T-helper 1 cell treated with Interleukin-12 subunit alpha and Interleukin-12 subunit beta and Interleukin-4 antibody, amounts not matched to agents 30 ng/mL and 1 ng/mL, for 36 hours (primary cell): ENCODE data around the gene PFKFB2. TPM values are rescaled to one million over a fixed set of nuclear protein-coding genes. Genes with fewer than 3 reads are reported as not detected.

ENCODE experiments used
- intact Hi-C: fragments of 100-400 bp; cut with micrococcal nuclease; formaldehyde crosslinking; loops from one replicate; pipeline ENCODE4 v1.15.1; 2024
- total RNA-seq: library from RNA; stranded (reverse); gene quantifications from 2 replicates; pipeline ENCODE4 v1.2.3, GENCODE V29; 2022

PFKFB2 gene
- total RNA-seq: 4.9 and 5.0 TPM in 2 replicates

DNA sequence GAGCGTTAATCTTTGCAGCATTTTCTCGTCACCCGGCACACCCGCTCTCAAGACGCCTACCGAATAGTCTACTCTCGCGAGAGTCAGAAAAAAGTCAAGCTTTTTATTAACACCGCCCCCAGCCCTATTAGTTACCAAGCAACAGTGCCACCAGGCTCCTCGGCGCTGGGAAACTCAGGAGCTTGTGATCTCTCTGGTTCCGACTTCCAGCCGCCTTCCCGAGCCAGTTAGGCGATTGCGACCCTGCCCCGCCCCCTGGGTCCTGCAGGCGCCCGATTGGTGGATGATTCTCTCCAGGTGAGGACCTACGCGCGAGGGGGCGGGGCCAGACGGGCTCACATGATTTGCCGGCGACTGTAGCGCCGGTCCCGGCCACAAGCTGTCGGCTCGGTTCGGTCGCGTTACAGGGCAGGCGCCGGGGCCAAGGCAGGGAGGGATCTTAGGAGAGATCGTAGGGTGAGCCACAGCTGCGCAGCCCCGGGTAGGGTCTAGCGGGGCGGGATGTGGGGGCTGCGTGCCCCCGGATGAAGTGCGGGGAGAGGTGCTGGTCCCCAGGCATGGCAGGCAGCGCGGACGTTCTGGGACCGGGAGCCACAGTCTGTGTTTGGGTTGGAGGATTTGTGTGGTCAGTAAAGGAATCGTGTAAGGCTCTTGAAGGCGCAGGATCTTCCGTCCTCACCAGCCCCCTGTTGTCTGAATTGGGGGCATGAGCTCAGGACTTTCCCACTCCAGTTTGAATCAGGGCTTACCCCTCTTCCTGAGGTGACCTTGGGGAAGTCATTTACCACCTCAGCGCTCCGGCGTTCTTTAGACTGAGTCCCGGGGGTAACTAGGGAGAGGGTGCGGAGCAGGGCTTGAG lies at the start of gene PFKFB2:
Gene PFKFB2, plus strand, starts transcription at position 365 of the 859 bp plus-strand sequence. CDS start 1,443 bp downstream, outside the sequence.
- intact Hi-C loops: loop anchor here (1.0 to 10.0 kb wide), 10 partner anchors 236 to 1841 kb away; partner anchors contain the start of genes CD46, CD55, DSTYK and DYRK3

DNA sequence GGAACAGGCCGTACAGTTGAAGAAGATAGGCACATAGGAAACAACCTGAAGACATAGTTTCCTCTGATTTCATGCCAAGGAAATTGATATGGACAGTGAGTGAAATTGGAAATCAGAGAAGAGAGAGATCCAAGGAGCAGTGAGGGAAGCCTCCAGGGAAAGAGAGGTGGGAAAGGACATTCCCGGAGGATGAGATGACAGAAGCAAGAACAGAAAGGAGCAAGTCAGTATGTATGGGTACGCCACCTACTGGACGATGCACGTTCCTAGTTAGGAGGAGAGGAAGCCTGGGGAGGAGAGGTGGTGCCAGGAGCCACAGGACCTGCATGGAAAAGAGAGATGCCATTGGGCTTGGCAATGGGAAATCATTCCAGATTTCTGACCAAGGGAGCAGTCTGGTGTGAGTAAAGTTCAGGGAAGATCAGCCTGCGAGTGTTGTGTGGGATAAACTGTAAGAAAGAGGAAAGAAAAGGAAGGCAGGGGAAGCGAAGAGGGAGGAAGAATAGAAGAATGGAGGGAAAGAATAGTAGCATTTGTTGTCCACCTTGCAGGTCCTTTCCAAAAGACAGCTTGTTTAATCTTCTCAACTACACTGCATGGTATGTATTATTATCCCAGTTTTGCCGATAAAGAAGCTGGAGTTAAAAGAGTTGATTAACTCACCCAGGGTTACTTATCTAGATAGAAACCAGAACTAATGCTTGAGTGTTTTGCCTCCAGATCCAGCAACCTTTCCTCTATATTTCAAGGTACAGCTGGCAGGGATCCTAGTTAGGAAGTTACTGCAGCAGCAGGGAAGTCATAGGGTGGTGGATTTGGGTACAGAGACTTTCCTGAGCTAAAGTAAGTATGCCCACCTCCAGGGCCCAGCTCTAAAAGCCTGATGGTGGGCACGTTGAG lies 47.9 kb upstream of the PFKFB2 start:
- intact Hi-C loops: loop anchor here (1.0 kb wide), 1 partner anchor 73 kb away; no protein-coding TSS in a partner anchor

DNA sequence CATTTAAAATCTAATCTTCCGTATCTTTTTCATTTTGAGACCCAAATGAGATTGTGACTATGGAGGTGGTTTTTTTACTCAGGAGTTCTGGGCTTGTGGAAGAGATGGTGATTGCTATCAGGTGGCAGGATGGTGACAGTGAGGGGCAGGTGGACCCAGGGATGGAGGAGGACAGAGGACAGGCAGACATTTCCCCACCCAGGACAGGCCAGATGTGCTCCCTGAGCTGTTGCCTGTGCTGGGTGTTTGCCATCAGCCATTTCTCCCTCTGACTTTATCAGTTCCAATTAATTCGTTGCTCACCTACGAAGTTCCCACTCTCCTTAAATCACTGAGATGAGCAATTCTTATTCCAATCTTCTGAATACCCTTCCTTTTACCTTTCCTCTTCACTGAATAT lies 47.0 kb upstream of the PFKFB2 start:
- intact Hi-C loops: no loop called here

GRCh38 chr1:207006914-207007313 lies 46.2 kb upstream of the PFKFB2 start:
- intact Hi-C loops: no loop called here

DNA sequence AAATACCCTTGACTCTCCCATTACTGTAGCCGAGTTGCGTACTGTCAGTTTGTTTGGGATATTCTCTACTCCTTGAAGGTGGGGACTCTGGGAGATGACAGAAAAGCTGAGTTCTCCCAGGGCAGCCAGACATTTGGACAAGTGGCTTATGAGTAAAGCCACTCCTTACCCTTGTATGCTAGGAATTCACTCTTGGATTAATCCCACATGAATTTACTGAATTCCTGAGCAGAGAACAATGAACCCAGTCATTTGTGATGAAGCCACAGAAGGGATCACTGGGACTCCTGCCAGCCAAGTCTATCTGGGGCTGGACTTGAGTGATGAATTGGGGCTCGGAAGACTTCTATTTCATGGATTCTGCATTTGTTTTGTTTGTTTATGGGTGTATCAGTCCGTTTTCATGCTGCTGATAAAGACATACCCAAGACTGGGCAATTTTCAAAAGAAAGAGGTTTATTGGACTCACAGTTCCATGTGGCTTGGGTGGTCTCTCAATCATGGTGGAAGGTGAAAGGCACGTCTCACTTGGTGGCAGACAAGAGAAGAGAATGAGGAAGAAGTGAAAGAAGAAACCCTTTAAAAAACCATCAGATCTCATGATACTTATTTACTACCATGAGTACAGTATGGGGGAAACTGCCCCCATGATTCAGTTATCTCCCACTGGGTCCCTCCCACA lies 45.6 kb upstream of the PFKFB2 start:
- intact Hi-C loops: no loop called here

DNA sequence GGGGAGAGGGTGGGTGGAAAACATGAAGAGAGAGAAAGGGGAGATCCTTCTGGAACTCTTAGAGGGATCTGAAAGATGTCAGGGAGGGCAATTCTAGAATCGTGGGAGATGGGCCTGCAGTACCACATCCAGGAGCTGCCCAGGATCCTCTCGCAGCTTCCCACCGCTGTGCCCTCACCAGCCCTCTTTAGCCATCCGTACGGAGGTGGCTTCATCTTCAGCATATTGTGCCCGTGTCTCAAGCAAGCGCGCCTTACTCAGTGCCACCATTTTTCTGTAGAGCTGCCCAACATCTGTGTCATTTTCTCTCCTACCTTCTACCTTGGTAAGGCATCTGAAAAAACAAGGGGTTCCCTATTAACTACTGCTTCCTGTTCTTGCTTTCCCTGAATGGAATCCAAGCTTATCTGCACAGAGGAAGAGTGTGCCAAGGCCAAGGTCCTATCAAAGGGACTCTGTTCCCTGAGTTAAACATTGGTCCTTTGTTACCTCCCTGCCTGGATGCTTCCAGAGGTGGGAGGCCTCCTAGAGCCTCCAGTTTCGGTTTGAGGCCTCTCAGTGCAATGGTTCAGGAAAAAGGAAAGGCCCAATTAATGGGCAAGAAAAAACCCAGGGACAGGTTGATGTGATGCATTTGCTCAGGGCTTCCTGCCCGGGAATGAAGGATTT lies 43.8 kb upstream of the PFKFB2 start:
- intact Hi-C loops: no loop called here

DNA sequence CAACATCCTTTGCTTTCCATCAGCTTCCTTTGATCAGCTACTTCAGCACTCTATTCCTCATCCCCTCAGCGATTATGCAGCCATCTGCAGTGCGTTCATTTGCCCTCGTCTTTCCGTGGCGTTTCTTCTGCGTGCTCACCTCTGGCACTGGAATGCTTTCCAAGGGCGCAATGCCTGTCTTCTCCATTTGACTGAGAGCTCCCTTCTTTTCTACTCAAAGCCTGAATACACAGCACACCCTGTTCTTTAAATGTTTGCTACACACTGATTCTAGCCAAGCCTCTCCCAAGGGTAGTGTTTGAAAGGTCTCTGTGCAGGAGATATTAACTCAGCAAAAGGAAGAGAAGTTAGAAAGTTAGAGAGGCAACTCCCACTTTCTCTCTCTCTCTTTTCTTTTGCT lies 43.1 kb upstream of the PFKFB2 start:
- intact Hi-C loops: no loop called here

- intact Hi-C loops: no loop called here
These were observed 42.3 kb upstream of the PFKFB2 start for GRCh38 chr1:207010726-207011125.

DNA sequence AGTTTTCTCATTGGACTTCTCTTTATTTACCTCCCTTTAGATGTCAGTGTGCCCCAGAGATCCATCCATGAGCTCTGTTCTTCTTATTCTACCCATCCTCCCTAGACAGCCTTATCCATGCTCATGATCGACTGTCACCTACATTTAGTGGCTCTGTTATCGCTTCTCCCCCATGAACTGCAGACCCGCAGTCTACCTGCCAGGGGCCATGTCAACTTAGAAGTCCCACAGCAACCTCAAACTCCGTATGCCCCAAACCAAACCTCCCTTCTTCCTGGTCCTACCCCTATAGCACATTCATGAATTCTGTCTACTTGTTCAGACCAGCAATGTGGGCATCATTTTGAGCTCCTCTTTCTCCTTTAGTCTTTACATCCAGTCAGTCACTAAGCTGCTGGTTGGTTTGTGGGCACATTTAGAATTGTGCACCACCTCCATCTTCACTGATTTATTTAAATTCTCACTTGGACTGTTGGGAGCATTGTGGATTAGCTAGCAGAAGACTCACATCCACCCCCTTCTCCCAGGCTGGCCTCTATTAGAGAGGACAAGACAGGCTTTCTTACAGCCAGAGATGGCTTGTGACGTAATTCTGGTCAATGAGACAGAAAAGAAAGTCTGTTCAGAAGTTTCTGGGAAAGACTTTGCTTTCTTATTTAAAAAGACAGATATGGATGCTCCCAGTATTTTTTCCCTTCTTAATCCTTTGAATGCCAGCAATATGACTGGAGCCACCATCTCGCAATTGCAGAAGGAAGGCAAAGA lies 39.6 kb upstream of the PFKFB2 start:
- intact Hi-C loops: no loop called here

DNA sequence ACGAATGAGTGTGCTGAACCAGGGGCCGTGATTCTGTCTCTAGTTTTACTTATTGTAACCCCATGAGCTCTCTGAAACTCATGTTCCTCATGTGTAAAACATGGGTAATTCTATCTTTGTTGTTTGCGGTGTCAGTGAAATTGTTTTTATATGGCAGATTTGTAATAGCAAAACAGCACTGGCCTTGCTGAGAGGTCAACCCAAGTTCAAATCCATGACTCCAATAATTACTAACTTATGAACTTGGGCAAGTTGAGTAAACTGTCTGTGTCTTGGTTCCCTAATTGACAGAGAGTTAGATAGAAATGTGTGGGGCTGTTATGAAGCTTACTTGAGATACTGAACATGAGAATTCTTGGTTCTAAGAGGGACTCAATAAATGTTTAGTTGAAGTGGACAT lies 38.3 kb upstream of the PFKFB2 start:
- intact Hi-C loops: no loop called here

DNA sequence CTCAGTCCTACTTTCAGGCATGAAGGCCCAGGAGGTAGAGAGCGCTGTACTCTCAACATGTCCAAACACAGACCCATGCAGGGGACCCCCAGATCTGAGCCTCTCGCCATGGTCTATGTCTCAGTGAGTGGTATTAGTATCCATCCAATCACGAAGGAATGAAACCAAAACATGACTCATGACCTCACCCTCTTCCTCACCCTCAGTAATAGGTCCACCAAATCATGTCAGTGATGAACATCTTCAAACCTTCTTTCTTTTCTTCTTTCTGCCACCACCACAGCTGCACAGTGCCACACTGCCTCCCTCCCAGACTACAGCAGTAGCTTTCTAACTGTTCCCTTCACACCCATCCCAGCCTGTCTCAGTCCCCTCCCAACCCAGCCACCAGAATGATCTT lies 37.3 kb upstream of the PFKFB2 start:
- intact Hi-C loops: no loop called here

DNA sequence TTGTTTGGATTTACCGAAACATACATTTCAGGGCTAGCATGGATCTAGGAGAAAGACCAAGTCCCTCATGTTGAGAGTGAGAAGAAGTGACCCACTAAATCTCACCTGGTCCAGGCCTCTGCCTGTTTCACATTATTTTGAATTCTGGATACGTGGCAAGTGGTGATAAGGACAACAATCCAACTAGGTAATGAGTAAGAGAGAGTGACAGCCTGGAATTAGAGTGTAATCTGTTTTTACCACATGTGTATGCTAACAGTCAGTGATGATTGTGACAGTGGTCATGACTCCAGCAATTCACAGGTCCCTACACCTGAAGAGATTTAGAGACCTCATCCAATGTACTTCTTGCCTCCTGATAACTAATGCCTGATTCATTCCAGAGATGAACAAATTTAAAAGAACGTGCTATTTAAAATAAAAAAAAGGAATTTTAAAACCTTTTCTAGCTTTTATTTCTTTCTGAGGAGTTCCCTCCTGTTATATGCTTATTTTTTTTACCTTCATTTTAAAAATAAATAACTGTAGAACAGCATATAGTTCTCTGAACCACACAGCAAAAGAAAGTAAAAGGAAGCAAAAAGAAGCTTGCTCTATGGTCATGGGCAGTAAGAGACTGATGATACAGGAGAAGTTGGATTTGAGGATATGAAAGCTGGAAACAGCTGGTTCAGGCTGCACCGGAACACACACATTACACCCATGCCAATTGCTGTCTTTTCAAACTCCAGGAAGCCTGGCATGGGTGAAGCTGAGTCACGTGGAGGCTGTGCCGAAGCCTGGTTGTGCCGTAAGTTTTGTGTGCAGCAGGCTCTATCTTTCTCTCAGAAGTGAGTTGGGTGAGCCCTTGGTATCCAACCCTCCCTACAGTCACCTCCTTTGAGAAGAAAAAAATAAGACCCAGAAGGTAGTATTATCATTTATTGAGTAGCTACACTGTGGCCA lies 35.2 kb upstream of the PFKFB2 start:
- intact Hi-C loops: no loop called here

GRCh38 chr1:207018707-207019106 lies 34.4 kb upstream of the PFKFB2 start:
- intact Hi-C loops: no loop called here

GRCh38 chr1:207019161-207019560 lies 33.9 kb upstream of the PFKFB2 start:
- intact Hi-C loops: no loop called here

- intact Hi-C loops: no loop called here
These were observed 33.4 kb upstream of the PFKFB2 start for GRCh38 chr1:207019661-207020060.

- intact Hi-C loops: no loop called here
These were observed 32.9 kb upstream of the PFKFB2 start for GRCh38 chr1:207020065-207020708.

- intact Hi-C loops: no loop called here
These were observed 32.4 kb upstream of the PFKFB2 start for GRCh38 chr1:207020709-207021107.

GRCh38 chr1:207021139-207021861 lies 31.8 kb upstream of the PFKFB2 start:
- intact Hi-C loops: no loop called here
